AG09309 (cell line): ENCODE measurements around the gene MTCL1.
A peak's percentile ranks its signal among the peaks of the same experiment; 100 is the strongest.

ENCODE experiments used
- DNase-seq: peaks from one replicate; pipeline ENCODE4 v3.0.0-alpha.2; 2010; ENCODE audit warnings: low read depth
- H3K4me3 ChIP-seq: 2 replicates; pipeline ENCODE4 v1.5.1; 2011; ENCODE audit warnings: mild to moderate bottlenecking, low read depth, low read length, moderate library complexity; ENCODE audit not compliant: control insufficient read depth
- TF ChIP-seq, protein P1 (sequence below): IDR thresholded peaks from 2 replicates; pipeline ENCODE4 v1.5.1; 2011; ENCODE audit warnings: mild to moderate bottlenecking, low read depth, low read length, inconsistent platforms; ENCODE audit not compliant: insufficient read depth, control insufficient read depth; ENCODE audit errors: missing control alignments

MTCL1 gene

DNA sequence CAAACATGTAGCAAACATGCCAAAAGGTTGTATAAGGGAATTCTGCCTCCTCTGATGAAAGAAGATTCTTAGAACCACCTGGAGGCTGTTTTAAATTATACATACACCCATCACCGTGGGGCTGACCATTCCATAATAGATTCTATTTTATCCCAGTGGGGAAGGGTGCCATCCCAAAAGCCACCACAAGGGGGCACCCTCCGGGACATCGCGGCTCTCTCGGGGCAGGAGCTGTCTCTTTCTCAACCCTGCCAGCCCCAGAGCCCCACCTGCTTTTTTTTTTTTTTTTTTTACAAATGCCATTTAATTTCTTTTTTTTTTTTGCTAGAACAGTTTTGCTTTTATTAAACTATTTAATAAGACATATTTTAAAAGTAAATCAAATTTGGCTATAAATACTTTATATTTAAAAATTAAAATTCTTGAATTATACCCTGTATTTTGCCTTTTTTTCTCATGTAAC is 8.6 kb upstream of the MTCL1 start:
- H3K4me3 ChIP-seq = no peak overlapping the region
- TF ChIP-seq, protein P1, sequence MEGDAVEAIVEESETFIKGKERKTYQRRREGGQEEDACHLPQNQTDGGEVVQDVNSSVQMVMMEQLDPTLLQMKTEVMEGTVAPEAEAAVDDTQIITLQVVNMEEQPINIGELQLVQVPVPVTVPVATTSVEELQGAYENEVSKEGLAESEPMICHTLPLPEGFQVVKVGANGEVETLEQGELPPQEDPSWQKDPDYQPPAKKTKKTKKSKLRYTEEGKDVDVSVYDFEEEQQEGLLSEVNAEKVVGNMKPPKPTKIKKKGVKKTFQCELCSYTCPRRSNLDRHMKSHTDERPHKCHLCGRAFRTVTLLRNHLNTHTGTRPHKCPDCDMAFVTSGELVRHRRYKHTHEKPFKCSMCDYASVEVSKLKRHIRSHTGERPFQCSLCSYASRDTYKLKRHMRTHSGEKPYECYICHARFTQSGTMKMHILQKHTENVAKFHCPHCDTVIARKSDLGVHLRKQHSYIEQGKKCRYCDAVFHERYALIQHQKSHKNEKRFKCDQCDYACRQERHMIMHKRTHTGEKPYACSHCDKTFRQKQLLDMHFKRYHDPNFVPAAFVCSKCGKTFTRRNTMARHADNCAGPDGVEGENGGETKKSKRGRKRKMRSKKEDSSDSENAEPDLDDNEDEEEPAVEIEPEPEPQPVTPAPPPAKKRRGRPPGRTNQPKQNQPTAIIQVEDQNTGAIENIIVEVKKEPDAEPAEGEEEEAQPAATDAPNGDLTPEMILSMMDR = peak; percentile 86
- no peak for DNase-seq

DNA sequence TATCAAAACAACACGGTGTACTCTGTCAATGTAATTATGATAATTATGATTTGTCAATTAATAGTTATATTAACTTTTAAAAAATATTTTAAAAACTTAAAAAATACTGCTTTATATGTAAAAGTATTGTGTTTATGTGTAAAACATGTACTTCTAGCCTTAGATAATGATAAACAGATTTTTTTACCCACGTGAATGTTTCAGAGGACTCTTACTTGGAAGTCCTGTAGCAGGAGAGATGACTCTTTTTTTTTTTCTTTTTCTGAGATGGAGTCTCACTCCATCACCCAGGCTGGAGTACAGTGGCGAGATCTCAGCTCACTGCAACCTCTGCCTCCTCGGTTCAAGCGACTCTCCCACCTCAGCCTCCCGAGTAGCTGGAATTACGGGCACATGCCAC is 6.2 kb upstream of the MTCL1 start:
- DNase-seq = no peak
- no peak overlapping the region for H3K4me3 ChIP-seq
- TF ChIP-seq, protein P1 = no peak

DNA sequence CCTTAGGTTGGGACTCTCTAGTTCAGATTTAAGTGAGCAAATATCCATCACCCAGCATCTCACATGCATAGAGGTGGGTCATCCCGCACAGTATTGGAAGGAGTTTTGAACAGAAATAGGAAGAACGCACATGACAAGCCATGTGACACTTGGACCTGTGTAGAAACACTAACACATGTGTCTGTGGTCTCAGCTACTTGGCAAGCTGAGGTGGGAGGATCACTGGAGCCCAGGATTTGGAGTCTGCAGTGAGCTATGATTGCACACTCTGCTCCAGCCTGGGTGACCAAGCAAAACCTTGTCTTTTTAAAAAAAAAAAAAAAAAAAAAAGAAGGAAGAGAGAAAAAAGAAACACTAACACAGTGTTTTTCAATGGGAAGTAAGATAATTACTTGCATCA is 5.4 kb upstream of the MTCL1 start:
- no peak for DNase-seq

DNA sequence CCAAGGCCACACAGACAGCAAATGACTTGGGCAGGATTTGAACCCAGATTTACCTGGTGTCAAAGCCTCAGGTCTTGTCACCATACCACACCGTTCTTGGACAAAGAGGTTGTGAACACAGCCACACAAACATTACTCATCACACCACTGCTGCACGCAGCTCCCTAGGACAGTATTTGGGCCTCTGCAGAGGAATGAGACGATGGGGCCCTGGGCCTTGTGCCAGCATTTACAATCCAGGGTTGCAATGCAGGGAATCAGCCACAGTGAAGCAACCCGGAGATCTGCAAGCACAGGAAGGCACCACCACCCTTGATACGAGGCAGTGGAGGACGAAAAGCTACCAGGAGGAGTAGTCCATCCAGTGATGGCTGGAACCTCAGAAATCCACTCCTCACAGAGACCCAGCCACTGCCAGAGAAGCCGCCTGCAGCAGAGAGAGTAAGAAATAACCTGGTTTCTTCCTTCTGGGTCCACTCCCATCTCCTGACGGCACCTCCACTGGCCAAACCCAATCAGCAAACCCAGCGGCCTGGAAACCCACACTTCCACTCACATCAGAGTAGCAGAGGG is 3.7 kb upstream of the MTCL1 start:
- peak; percentile 71 for DNase-seq
- TF ChIP-seq, protein P1 = no peak
- H3K4me3 ChIP-seq = no peak overlapping the region

More for the DNA sequence above, 5.4 kb upstream of the MTCL1 start:
- TF ChIP-seq, protein P1 = no peak
- no peak overlapping the region for H3K4me3 ChIP-seq

DNA sequence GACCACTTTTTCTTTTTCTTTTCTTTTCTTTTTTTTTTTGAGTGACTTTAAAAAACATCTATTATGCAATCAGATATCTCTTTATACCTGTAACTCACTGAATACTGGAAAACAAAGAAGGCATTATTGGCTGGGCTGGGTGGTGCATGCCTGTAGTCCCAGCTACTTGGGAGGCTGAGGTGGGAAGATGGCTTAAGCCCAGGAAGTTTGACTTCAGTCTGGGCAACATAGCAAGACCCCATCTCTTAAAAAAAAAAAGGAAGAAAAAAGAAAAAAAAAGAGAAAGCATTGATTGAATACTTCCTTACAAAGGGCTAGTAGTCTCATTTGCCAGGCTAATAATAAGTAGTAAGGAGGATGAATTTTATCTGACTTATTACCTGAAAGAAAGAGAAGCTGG is 2.7 kb upstream of the MTCL1 start:
- TF ChIP-seq, protein P1 = no peak
- H3K4me3 ChIP-seq = no peak overlapping the region
- DNase-seq = no peak

DNA sequence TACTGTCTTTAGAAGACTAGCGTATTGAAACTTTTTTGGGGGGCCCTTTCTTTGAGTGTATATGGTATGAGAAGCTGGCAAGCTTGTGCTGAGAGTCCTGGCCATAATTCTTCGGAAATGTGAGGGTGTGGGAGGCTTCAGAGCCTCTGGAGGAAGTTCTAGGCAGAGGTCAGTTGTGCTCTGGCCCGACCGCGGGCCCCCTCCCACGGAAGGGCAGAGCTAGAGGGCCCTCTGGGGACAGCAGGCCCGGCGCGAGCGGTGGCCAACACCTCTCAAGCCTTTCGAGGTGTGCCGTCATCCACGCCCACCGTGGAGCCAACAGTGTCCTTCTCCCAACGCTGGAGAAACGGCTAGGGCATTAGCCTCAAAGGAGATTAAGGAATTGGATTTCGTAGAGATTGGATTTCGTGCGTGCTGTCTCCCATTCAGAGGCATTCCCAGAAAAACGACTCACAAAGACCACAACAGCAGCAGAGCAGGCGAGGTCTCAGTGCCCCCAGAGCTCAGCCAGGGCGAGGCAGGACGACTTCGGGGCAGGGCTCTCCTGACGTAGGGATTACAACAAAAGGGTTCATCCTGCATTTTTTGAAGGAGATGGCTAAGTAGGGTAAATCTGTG is 2.2 kb upstream of the MTCL1 start:
- no peak for DNase-seq
- TF ChIP-seq, protein P1 = no peak
- no peak overlapping the region for H3K4me3 ChIP-seq
